GM15510 (cell line): ENCODE measurements around the gene NEURL2.

Experiments
- POLR2A ChIP-seq: IDR thresholded peaks from 3 replicates; pipeline ENCODE4 v1.6.1; 2011; ENCODE audit warnings: borderline replicate concordance; ENCODE audit not compliant: insufficient read length; ENCODE audit errors: extremely low read depth

NEURL2 gene

GRCh38 chr20:45924391-45925261 is 33.6 kb upstream of the NEURL2 start:
- no peak for TF ChIP-seq POLR2A

- TF ChIP-seq POLR2A, result no peak
Measured at GRCh38 chr20:45921337-45922189, 30.6 kb upstream of the NEURL2 start.

DNA sequence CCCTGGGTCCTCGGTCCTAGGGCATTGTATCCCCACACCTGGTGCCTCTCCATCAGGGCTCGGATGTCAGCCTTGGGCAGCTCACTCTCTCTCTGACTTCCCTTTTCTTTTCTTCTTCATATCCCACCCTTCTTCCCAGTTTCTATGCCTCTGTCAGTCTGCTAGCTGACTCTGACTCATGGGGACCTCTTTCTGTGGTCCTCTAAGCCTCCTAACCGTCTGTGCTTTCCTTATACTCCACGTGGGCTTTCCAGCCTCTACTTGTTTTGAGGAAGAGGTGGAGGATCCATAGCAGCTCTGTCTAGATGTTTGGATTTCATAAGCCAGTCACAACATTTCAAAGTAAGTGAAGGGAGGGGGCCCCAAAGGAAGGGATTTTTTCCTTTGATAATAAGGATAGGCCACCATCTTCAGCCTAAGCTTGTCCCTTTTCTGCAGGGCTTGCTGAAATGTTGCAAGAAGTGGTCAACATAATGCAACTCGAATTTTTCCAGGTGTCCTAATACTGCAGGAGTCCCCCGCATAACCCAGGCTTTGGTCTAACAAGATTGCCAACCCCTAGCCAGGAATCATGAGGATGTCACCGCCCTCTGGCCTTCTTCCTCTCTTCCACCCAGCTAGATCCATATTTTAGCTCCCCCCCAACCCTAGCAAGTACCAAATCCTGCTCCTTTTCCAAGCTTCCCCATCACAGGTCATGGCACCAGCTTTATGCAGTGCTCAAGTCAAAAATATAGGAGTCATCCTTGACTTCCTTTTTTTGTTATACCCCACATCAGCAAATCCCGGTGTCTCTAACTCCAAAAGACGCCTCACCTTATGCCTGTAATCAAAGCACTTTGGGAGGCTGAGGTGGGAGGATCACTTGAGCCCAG is 29.7 kb upstream of the NEURL2 start:
- no peak for TF ChIP-seq POLR2A

DNA sequence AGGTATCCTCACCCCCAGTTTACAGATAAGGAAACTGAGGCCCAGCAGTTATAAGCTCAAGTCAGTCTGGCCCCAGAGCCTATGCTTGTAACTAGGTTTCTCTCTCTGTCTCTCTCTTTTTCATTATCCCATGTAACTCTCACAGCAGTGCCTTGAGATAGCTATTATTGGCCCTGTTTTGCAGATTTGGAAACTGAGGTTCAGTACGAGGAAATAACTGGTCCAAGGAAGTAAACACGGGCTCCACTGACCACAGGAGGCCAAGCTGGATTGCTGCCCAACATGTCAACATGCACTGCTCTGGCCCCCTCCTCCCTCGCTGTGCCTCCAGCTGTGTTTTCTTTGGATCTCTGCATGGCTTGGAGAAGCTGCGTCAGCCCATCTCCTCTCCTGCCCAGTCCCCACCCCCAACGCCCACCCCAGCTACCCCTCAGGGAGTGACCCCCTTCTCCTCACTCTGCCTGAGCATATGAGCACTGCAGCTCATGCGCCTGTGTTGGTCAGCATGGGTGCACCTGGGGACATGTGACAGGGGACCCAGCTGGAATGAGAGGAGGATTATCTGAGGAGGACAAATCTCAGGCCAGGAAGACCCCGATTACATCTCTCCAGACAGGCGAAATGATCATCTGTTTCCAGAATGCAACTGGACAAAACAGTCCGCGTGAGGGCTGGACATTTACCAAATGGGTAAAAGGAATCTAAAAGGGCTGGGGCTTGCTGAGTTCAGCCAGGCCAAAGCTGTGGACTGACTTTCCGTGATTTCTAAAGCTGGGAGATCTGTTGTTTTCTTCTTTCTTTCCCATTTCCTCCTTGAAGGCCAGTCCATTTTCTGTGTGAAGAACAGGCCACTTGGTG is 28.8 kb upstream of the NEURL2 start:
- TF ChIP-seq POLR2A, result no peak

GRCh38 chr20:45918779-45919537 is 27.9 kb upstream of the NEURL2 start:
- no peak for TF ChIP-seq POLR2A

DNA sequence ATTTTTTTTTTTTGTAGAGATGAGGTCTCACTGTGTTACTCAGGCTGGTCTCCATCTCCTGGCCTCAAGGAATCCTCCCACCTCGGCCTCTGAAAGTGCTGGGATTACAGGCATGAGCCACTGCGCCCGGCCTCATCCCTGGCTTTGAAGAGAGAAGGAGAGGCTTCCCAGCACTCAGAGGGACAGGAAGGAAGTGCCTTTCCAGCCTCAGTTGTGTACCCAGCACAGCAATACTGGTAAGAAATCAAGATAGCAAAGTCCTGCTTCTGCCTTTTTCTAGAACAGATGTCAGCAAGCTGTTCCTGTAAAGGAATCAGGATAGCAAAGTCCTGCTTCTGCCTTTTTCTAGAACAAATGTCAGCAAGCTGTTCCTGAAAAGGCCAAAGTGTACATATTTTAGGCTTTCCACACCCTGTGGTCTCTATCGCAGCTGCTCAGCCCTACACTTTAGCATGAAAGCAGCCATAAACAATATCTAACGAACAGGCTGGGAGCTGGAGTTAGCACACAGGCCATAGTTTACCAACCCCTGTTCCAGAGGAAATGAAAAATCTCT is 27.3 kb upstream of the NEURL2 start:
- TF ChIP-seq POLR2A, result no peak

GRCh38 chr20:45917790-45918141 is 26.8 kb upstream of the NEURL2 start:
- no peak for TF ChIP-seq POLR2A

- no peak for TF ChIP-seq POLR2A
Measured at GRCh38 chr20:45913116-45913515, 22.1 kb upstream of the NEURL2 start.

DNA sequence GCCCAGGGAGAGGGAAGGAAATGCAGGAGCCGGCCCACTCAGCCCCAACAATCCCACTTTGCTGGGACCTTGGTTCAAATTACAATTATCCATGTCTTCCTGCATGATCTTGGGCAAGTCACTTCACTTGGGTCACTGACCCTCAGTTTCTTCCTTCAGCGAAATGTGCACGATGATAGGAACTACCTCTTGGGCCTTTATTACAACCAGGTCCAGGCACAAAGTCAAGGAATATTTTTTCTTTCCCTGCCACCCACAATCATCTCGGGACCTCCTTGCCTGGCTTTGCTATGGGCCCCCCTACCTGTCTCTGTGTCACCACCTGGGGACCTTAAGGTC is 21.3 kb upstream of the NEURL2 start:
- no peak for TF ChIP-seq POLR2A

- TF ChIP-seq POLR2A, result no peak
Measured at GRCh38 chr20:45911486-45912343, 20.7 kb upstream of the NEURL2 start, which contains the start of gene PLTP. TSS of gene PLTP (minus strand) at chr20:45912155. CDS start at chr20:45911452, 703 bp downstream.

GRCh38 chr20:45910670-45911485 is 19.9 kb upstream of the NEURL2 start:
- TF ChIP-seq POLR2A, result peak; percentile 46

DNA sequence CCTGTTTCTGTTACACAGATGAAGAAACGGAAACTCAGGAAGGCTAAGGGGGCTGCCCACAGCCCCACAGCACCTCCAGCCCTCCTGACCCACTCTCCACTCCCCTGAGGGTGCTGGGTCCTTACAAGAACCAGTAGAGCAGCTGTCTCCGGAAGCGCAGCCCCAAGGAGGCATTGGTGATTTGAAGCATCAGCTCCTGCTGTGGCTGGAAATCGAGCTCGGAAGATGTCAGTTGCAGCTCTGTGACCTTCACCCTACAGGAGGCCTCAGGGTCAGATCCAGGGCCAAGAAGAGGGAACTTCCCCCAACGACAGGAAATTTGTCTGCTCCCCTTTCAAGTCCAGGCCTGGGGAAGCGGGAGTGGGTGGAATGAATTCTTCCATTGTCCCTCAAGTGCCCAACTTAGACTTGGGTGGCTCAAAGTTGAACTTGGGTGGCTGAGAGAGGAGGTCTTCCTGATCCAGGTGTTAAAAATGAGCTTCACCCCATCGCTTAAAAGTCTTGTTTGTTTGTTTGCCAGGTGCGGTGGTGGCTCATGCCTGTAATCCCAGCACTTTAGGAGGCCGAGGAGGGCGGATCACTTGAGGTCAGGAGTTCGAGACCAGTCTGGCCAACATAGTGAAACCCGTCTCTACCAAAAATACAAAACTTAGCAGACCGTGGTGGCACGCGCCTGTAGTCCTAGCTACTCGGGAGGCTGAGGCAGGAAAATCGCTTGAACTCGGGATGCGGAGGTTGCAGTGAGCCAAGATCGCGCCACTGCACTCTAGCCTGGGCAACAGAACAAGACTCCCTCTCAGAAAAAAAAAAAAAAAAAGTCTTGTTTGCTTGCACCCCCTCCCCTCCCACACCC is 19.0 kb upstream of the NEURL2 start:
- no peak for TF ChIP-seq POLR2A
